ENCODE measurements around the gene SLC38A2. TPM values are rescaled to one million over a fixed set of nuclear protein-coding genes. Genes with fewer than 3 reads are reported as not detected.

The SLC38A2 gene
- total RNA-seq, 1 experiment from 2014 or later: 453 TPM

DNA sequence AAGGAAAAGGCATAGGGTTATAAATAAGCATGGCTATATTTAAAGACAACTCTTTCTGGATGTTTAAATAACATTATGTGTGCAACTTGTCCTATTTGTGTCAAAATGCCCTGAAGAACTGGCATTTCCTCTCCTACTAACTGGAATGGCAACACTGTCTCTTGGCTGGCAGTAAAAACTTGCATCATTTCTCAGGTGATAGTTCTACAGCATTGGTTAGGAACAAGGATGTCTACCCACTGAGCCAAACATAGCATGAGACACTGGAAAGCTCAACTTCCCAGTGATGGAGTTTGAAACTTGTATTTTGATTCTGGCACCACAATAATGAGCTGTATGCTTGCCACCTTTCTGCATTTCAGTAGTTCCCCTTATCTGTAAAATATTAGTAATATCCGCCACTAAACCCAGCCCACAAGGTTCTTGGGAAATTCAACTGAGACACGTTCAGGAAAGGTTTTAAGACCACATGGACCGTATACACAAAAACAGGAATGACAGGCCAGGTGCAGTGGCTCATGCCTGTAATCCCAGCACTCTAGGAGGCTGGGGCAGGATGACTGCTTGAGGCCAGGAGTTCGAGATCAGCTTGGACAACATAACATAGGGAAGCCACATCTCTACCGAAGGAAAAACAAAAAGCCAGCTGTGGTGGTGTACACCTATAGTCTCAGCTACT lies 5.1 kb downstream of the SLC38A2 start:
- Histone ChIP-seq H3T11ph (ENCODE audit: low read length) (no peak overlapping the region), H2AFZ (ENCODE audit: low read length) (no peak overlapping the region), H3K79me1 (ENCODE audit: insufficient read depth, low read depth, low read length, poor library complexity, severe bottlenecking) (peaks cover 4% of the 10 kb centered on the region), H3K56ac (ENCODE audit: insufficient read length, low read depth, low read length) (no peak overlapping the region), H3K27me3 (ENCODE audit: insufficient read depth, low read length) (no peaks in the 10 kb centered on the region), H3K4me1 (ENCODE audit: insufficient read depth, low read length) (no peaks in the 10 kb centered on the region), H4K5ac (ENCODE audit: insufficient read length, low read depth, low read length) (no peak overlapping the region), H4K91ac (ENCODE audit: insufficient read length, low read depth, low read length) (no peak overlapping the region), H3K9me3 (ENCODE audit: control insufficient read depth, low read depth, low read length) (no peaks in the 10 kb centered on the region), H3K14ac (ENCODE audit: insufficient read depth, low read length) (no peak overlapping the region), H2AK5ac (ENCODE audit: insufficient read length, low read length) (no peak overlapping the region), H3K9ac (ENCODE audit: extremely low read depth, insufficient read length, low read length) (no peak overlapping the region), H3K27ac (ENCODE audit: insufficient read length, low read depth, low read length) (no peak overlapping the region), H3K18ac (ENCODE audit: insufficient read length, low read depth, low read length) (no peak overlapping the region), H4K8ac (replicated peaks; ENCODE audit: insufficient read length, low read depth, low read length) (no peak overlapping the region), H3K23ac (ENCODE audit: insufficient read length, low read depth, low read length) (no peak overlapping the region), H3K79me2 (ENCODE audit: insufficient read depth, low read length) (peaks cover 21% of the 10 kb centered on the region; the same call in 1 of the 2 replicates), H3K4ac (ENCODE audit: low read depth, low read length) (no peak overlapping the region), H2BK120ac (ENCODE audit: low read depth, low read length, poor library complexity, severe bottlenecking) (no peak overlapping the region), H2BK5ac (ENCODE audit: insufficient read length, low read length) (no peak overlapping the region), H3K23me2 (ENCODE audit: insufficient read length, low read depth, low read length, poor library complexity, severe bottlenecking) (no peaks in the 10 kb centered on the region), H2BK20ac (ENCODE audit: low read depth, low read length, poor library complexity, severe bottlenecking) (no peak overlapping the region), H3K4me2 (ENCODE audit: insufficient read depth, insufficient read length, low read length) (peak overlapping the region; percentile 22), H4K20me1 (ENCODE audit: control insufficient read depth, insufficient read depth, insufficient read length) (peaks cover 2% of the 10 kb centered on the region), H2BK15ac (ENCODE audit: low read depth, low read length) (no peak overlapping the region), H2BK12ac (ENCODE audit: insufficient read length, low read depth, low read length) (no peak overlapping the region)
- Mint-ChIP-seq H3K27me3 (ENCODE audit: low read depth) (peaks cover 2% of the 10 kb centered on the region), H3K4me1 (peaks cover 26 to 32% of the 10 kb centered on the region in 2 experiments), H3K27ac (peak overlapping the region in 1 of 3 experiments; percentile 43; a peak in 2 of 7 replicates), H3K9me3 (peaks cover 4 to 7% of the 10 kb centered on the region in 2 experiments; a peak in 4 of 5 replicates), H3K4me3 (peak overlapping the region; percentile 32 to 57), H3K36me3 (ENCODE audit: insufficient read depth in 1 of 3, low read depth in 3 of 3) (peaks cover 84 to 95% (median 89%) of the 10 kb centered on the region in 3 experiments)
- TF ChIP-seq CTCF (conservative IDR thresholded peaks at IDR 0.05): no peak
- no peak for DNase-seq
- no CpG with 5 or more reads among the region's 5 CpGs for WGBS (ENCODE audit: extremely low coverage, insufficient read length, low lambda C conversion rate)
